Activated naive CD8-positive, alpha-beta T cell treated with anti-CD3 and anti-CD28 coated beads, Interleukin-2, amount 50 U/mL, for 24 hours (primary cell): ENCODE data around the gene DLEU7.

Source experiments
- ATAC-seq: fragments of 150-1000 bp; cut with Tn5 transposase; one replicate; pipeline ENCODE4 v1.10.0; 2021
- DNase-seq: peaks from one replicate; pipeline ENCODE4 v3.0.0; 2021
- H3K27ac Mint-ChIP-seq: one replicate; pipeline ENCODE4 v1.8.0; 2021; ENCODE audit warnings: mild to moderate bottlenecking, mixed read lengths
- H3K27me3 Mint-ChIP-seq: one replicate; pipeline ENCODE4 v1.8.0; 2021; ENCODE audit warnings: mixed read lengths
- H3K36me3 Mint-ChIP-seq: one replicate; pipeline ENCODE4 v1.8.0; 2021; ENCODE audit warnings: low read depth, mixed read lengths
- H3K4me1 Mint-ChIP-seq: one replicate; pipeline ENCODE4 v1.8.0; 2021; ENCODE audit warnings: mixed read lengths
- H3K4me3 Mint-ChIP-seq: one replicate; pipeline ENCODE4 v1.8.0; 2021; ENCODE audit warnings: mild to moderate bottlenecking, moderate library complexity, mixed read lengths
- H3K9me3 Mint-ChIP-seq: one replicate; pipeline ENCODE4 v1.8.0; 2021; ENCODE audit warnings: mixed read lengths

Gene DLEU7

GRCh38 chr13:50829896-50830295 lies 13.6 kb downstream of the DLEU7 start:
- no peaks in the 10 kb centered on the region for H3K4me1 Mint-ChIP-seq
- no peaks in the 10 kb centered on the region for H3K36me3 Mint-ChIP-seq
- H3K9me3 Mint-ChIP-seq = peaks cover 3% of the 10 kb centered on the region
- ATAC-seq (no peak), DNase-seq (no peak)
- H3K27me3 Mint-ChIP-seq = peaks cover 1% of the 10 kb centered on the region
- H3K4me3 Mint-ChIP-seq = no peak overlapping the region
- no peak overlapping the region for H3K27ac Mint-ChIP-seq

GRCh38 chr13:50829226-50829625 lies 14.3 kb downstream of the DLEU7 start:
- no peaks in the 10 kb centered on the region for H3K4me1 Mint-ChIP-seq
- no peak overlapping the region for H3K4me3 Mint-ChIP-seq
- H3K27me3 Mint-ChIP-seq = peaks cover under 1% of the 10 kb centered on the region
- H3K27ac Mint-ChIP-seq = no peak overlapping the region
- DNase-seq (no peak), ATAC-seq (no peak)
- H3K36me3 Mint-ChIP-seq = no peaks in the 10 kb centered on the region
- peaks cover 1% of the 10 kb centered on the region for H3K9me3 Mint-ChIP-seq

- H3K9me3 Mint-ChIP-seq = no peaks in the 10 kb centered on the region
- H3K27me3 Mint-ChIP-seq = peaks cover under 1% of the 10 kb centered on the region
- no peak for ATAC-seq
- H3K4me3 Mint-ChIP-seq = no peak overlapping the region
- H3K4me1 Mint-ChIP-seq = no peaks in the 10 kb centered on the region
- no peak overlapping the region for H3K27ac Mint-ChIP-seq
- DNase-seq = no peak
- no peaks in the 10 kb centered on the region for H3K36me3 Mint-ChIP-seq
Observed at GRCh38 chr13:50826035-50826434, 17.5 kb downstream of the DLEU7 start.

GRCh38 chr13:50812242-50812641 lies 31.2 kb downstream of the DLEU7 start:
- ATAC-seq (no peak), DNase-seq (no peak)
- H3K4me3 Mint-ChIP-seq = no peak overlapping the region
- H3K27me3 Mint-ChIP-seq = no peaks in the 10 kb centered on the region
- H3K36me3 Mint-ChIP-seq = no peaks in the 10 kb centered on the region
- H3K9me3 Mint-ChIP-seq = no peaks in the 10 kb centered on the region
- peaks cover 6% of the 10 kb centered on the region for H3K4me1 Mint-ChIP-seq
- no peak overlapping the region for H3K27ac Mint-ChIP-seq

- DNase-seq = no peak
- no peaks in the 10 kb centered on the region for H3K36me3 Mint-ChIP-seq
- H3K4me3 Mint-ChIP-seq = no peak overlapping the region
Observed at GRCh38 chr13:50810998-50811397, 32.5 kb downstream of the DLEU7 start.

GRCh38 chr13:50810468-50810867 lies 33.0 kb downstream of the DLEU7 start:
- Mint-ChIP-seq H3K4me3 (no peak overlapping the region), H3K9me3 (peaks cover 5% of the 10 kb centered on the region), H3K27ac (peak overlapping the region; percentile 2), H3K4me1 (peaks cover 6% of the 10 kb centered on the region), H3K36me3 (peaks cover 1% of the 10 kb centered on the region), H3K27me3 (no peaks in the 10 kb centered on the region)
- ATAC-seq (no peak), DNase-seq (no peak)

More at GRCh38 chr13:50810998-50811397, 32.5 kb downstream of the DLEU7 start:
- Mint-ChIP-seq H3K27ac (peak overlapping the region; percentile 2), H3K27me3 (no peaks in the 10 kb centered on the region), H3K9me3 (no peaks in the 10 kb centered on the region), H3K4me1 (peaks cover 6% of the 10 kb centered on the region)
- no peak for ATAC-seq

- Mint-ChIP-seq H3K4me3 (no peak overlapping the region), H3K27ac (no peak overlapping the region)
- no peak for DNase-seq
Observed at GRCh38 chr13:50809133-50810090, 34.1 kb downstream of the DLEU7 start.

GRCh38 chr13:50805805-50806204 lies 37.7 kb downstream of the DLEU7 start:
- ATAC-seq (no peak), DNase-seq (no peak)
- H3K4me3 Mint-ChIP-seq = no peak overlapping the region
- H3K4me1 Mint-ChIP-seq = peaks cover 8% of the 10 kb centered on the region
- peaks cover 6% of the 10 kb centered on the region for H3K9me3 Mint-ChIP-seq
- H3K27me3 Mint-ChIP-seq = no peaks in the 10 kb centered on the region
- H3K27ac Mint-ChIP-seq = no peak overlapping the region
- peaks cover 2% of the 10 kb centered on the region for H3K36me3 Mint-ChIP-seq

More at GRCh38 chr13:50809133-50810090, 34.1 kb downstream of the DLEU7 start:
- no peaks in the 10 kb centered on the region for H3K27me3 Mint-ChIP-seq
- ATAC-seq = no peak
- peaks cover 6% of the 10 kb centered on the region for H3K4me1 Mint-ChIP-seq
- peaks cover 2% of the 10 kb centered on the region for H3K36me3 Mint-ChIP-seq
- H3K9me3 Mint-ChIP-seq = peaks cover 6% of the 10 kb centered on the region

- DNase-seq (peak; percentile 69), ATAC-seq (peak; percentile 89)
- Mint-ChIP-seq H3K9me3 (peaks cover 6% of the 10 kb centered on the region), H3K4me1 (peaks cover 21% of the 10 kb centered on the region), H3K4me3 (no peak overlapping the region), H3K36me3 (peaks cover 2% of the 10 kb centered on the region), H3K27ac (no peak overlapping the region), H3K27me3 (no peaks in the 10 kb centered on the region)
Observed at GRCh38 chr13:50801087-50801931, 42.2 kb downstream of the DLEU7 start.

- H3K4me1 Mint-ChIP-seq = peaks cover 21% of the 10 kb centered on the region
- no peaks in the 10 kb centered on the region for H3K9me3 Mint-ChIP-seq
- DNase-seq (no peak), ATAC-seq (no peak)
- H3K36me3 Mint-ChIP-seq = no peaks in the 10 kb centered on the region
- H3K27me3 Mint-ChIP-seq = no peaks in the 10 kb centered on the region
- no peak overlapping the region for H3K27ac Mint-ChIP-seq
- no peak overlapping the region for H3K4me3 Mint-ChIP-seq
Observed at GRCh38 chr13:50800091-50800739, 43.3 kb downstream of the DLEU7 start.

- Mint-ChIP-seq H3K27ac (no peak overlapping the region), H3K27me3 (no peaks in the 10 kb centered on the region), H3K4me1 (peaks cover 21% of the 10 kb centered on the region), H3K36me3 (no peaks in the 10 kb centered on the region), H3K9me3 (no peaks in the 10 kb centered on the region), H3K4me3 (no peak overlapping the region)
- DNase-seq (no peak), ATAC-seq (peak; percentile 30)
Observed at GRCh38 chr13:50798923-50799322, 44.6 kb downstream of the DLEU7 start.

GRCh38 chr13:50797091-50797490 lies 46.4 kb downstream of the DLEU7 start:
- DNase-seq = no peak
- H3K27ac Mint-ChIP-seq = no peak overlapping the region

GRCh38 chr13:50796463-50796862 lies 47.0 kb downstream of the DLEU7 start:
- H3K36me3 Mint-ChIP-seq = no peaks in the 10 kb centered on the region
- no peak overlapping the region for H3K27ac Mint-ChIP-seq
- H3K9me3 Mint-ChIP-seq = no peaks in the 10 kb centered on the region
- ATAC-seq (no peak), DNase-seq (no peak)
- H3K27me3 Mint-ChIP-seq = no peaks in the 10 kb centered on the region
- H3K4me3 Mint-ChIP-seq = no peak overlapping the region
- peaks cover 21% of the 10 kb centered on the region for H3K4me1 Mint-ChIP-seq

More at GRCh38 chr13:50797091-50797490, 46.4 kb downstream of the DLEU7 start:
- Mint-ChIP-seq H3K4me1 (peaks cover 21% of the 10 kb centered on the region), H3K9me3 (no peaks in the 10 kb centered on the region), H3K4me3 (no peak overlapping the region), H3K27me3 (no peaks in the 10 kb centered on the region), H3K36me3 (no peaks in the 10 kb centered on the region)
- ATAC-seq = no peak

- no peak for DNase-seq
- no peak overlapping the region for H3K27ac Mint-ChIP-seq
Observed at GRCh38 chr13:50794226-50794625, 49.3 kb downstream of the DLEU7 start.

More at GRCh38 chr13:50794226-50794625, 49.3 kb downstream of the DLEU7 start:
- Mint-ChIP-seq H3K27me3 (no peaks in the 10 kb centered on the region), H3K4me3 (no peak overlapping the region), H3K36me3 (no peaks in the 10 kb centered on the region), H3K4me1 (peaks cover 4% of the 10 kb centered on the region), H3K9me3 (no peaks in the 10 kb centered on the region)
- no peak for ATAC-seq
